Kidney glomerular epithelial cell (primary cell): ENCODE data around the gene NBAS.
A peak's percentile ranks its signal among the peaks of the same experiment; 100 is the strongest.

Source experiments
- DNase-seq: peaks from one replicate; lab custom pipeline; 2025; lab: John Stamatoyannopoulos, UW

The NBAS gene

DNA sequence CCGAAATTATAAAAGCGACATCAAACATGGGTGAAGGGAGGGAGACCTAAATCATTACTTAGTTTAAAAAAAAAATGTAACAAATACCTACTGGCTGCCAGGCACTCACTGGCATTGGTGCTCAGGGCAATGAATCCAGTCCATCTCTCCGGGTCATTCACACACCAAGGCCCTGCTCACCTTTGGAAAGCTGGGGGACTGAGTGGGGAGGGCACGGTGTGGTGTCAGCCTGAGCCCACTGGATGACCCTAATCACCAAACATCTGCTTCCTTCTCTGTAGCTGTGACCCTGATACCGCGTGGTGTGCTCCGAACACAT is 30.2 kb upstream of the NBAS start:
- DNase-seq, result peak; percentile 68

DNA sequence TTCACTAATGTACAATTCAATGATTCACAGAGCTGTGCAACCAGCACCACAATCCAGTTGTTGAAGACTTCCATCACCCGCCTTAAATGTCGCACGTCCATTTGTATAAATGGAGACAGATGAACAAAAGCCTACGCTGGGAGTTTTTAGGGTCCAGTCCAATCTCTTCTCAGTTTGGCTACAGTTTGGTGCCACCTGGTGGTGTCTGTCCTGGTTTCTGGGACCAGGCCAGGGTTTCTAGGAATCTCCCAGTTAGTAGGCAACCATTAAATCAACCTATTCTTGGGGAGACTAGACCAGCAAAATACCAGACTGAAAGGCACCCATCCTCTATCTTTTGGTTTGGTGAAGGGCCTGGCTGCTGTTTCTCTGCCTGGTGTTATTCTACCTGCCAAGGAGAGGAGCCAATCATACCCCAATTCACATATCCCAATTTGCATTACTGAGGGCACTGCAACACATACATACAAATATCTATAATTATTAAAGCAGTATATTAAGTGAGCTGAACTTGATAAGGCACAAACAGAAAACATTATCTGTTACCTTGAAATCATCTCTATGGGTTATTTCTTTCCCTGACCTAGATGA is 27.3 kb upstream of the NBAS start:
- peak; percentile 56 for DNase-seq

DNA sequence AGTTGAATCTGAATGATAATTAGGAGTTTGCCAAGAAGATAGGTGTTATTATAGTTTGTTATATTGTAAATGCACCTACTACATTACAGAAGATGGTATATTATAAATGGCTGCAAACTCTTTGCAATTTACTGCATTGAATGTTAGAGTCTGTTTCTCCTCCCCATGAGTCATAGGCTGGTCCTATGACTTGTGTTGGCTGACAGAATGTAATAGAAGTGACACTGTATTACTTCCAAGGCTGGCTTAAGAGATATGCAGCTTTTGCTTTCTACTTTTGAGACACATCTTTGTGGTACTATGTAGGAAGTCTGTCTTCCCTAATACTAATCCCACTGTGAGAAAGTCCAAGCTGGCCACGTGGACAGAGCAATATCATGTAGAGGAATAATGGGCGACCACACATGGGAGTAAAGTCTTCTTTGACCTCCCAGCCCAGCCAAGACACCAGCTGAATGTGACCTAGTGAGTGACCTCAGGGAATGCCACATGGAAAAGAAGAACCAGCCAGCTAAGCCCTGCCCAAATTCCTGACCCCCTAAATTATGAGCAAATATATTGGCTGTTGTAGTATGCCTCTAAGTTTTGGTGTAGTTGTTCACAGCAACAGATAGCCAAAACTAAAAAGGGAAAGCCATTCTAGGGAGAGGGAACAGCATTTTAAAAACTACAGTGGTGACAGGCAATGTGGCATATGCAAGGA is 23.8 kb upstream of the NBAS start:
- no peak for DNase-seq

DNA sequence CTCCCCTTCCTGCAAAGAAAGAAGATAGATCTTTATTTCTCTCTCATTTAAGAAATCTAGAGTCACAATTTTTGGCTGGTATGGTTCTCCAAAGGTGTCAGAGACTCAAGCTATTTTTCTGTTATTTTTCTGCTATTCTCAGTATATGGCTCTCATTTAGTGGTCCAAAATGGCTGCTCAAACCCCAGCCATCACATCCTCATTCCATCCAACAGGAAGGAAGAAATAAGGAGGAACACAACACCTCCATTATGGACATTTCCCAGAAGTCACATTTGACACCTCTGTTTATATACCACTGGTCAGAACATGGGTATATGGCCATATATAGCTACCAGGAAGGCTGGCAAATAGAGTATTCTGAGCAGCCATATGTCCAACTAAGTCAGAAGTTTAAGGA is 23.2 kb upstream of the NBAS start:
- DNase-seq, result no peak

DNA sequence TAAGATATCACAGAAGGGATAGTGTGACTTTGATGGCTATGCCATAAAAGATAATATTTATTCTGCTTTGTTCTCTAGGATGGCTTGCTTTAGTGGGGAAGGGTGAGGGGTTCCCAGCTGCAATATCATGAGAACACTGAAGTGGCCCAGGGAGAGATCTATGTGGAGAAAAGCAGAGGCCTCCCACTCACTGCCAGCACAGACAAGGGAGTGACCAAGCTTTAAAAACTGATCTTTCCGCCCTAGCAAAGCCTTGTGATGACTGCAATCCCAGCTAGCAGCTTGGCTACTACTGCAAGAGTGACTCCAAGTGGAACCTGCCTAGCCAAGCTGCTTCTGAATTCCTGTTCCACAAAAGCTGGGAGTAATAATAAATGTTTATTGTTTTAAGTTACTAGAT is 22.7 kb upstream of the NBAS start:
- no peak for DNase-seq

DNA sequence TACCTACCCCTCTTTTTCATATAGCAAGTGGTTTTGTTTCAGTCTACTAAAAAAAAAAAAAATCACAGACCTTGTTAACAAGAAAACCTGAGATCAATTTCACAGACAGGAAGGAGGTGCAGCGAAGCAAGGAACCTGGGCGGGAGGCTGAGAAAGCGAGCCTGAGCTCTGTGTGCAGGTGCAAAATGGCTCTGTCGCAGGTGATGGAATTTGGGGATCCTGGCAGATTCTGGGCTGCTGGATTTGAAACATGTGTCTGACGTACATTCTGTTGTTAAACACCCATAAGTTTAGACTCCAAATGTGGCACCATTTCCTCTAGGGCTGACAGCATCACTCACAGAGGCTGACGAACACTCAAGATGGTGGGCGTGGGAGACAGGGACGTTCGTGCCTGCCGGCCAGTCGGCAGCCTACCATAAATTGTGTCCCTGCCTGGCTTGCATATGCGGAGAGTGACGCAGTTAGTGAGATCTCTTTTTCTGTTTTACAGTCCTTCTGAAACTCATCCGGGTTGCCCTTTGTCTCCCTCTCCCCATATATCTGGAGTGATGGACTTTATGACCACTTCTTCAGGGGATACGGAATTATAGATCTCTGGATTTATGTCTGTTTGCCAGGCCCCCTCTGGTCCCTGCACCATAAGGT is 21.7 kb upstream of the NBAS start:
- DNase-seq, result no peak

DNA sequence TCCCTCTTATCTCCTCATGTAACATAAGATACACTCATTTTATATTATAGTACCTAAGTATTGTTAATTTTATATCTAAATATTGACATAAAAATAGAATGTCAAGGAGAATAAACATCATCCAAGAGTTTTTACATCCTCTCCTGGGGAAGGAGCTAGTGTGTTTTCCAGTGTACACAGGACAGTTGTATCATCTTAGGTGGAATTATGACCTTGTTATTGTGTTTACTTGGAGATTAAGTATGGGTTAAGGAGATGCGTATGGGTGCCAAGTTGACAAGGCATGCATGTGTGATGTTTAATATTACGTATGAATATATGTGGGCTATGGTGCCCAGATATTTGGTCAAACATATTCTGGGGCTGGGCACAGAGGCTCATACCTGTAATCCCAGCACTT is 19.3 kb upstream of the NBAS start:
- no peak for DNase-seq

DNA sequence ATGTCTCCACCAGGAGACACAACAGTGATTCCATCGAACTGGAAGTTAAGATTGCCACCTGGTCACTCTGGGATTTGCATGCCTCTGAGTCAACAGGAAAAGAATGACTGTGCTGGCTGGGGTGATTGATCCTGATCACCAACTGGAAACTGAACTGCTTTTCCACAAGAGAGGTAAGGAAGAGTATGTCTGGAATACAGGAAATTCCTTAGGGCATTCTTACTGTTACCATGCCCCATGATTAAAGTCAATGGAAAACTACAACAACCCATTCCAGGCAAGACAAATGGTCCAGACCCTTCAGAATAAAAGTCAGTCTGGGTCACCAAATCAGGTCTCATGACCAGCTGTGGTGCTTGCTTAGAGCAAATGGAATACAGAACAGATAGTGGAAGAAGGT is 18.5 kb upstream of the NBAS start:
- peak; percentile 48 for DNase-seq

DNA sequence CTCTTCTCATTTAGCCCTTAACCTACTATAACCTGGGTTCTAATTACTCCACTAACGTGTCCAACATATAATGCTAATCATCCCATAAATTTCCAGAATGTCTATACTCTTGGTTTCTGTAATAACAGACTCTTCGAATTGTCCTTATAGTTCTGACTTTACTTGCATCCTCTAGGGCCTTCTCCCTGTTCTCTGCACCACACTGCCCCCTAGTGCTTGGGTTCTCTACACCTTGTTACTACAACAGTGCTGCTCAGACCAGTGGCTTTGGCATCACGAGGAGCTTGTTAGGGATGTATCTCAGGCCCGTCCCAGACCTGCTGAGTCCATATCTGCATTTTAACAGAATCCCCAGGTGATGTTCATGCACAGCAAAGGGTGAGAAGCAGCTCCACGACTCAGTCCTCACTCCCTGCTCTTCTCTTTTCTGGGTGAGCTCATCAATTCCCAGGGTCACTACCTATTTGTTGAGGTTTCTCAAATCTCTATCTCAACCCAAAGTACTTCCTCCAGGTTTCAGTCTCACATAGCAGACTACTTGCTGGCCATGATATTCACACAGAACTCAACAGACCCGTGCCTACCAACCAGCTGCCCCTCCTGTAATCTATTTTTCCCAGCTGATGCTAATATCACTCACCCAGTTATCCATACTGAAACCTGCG is 16.1 kb upstream of the NBAS start:
- DNase-seq, result peak; percentile 84

DNA sequence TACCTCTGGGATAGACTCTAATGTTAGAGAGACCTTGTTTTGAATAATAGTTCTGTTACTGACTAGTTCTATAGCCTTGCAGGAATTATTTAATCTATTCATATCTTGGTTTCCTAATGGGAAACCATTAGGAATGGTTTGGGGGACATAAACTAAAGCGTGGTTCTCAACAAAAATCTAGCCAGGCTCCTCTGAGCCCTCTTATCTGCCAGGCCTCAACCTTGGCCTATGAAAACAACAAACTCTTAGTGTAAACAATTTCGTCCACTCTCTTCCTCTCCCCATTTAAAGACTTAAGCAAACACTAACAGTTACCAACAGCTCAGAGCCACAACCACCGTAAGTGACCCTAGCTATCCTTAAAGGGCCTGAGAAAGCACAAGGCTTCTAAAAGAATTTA is 10.6 kb upstream of the NBAS start:
- no peak for DNase-seq

DNA sequence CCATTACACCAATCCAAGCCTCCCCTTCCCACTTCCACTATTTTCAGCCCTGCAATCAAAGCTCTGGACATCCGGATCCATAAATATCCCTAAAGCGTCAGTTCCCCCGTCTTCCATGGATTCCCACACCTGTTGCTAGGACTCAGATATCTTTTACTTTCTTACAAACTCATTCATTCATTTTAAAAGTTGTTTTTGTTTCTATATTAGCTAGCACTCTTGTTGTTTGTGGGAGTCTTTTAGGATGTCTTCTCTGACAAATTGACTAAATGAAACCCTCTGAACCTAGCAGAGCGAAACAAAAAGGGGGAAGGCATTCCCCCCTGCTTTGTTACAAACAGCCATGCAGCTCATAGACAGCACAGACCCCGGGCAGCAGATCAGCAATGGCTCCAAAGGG is 9.0 kb upstream of the NBAS start:
- DNase-seq, result no peak

DNA sequence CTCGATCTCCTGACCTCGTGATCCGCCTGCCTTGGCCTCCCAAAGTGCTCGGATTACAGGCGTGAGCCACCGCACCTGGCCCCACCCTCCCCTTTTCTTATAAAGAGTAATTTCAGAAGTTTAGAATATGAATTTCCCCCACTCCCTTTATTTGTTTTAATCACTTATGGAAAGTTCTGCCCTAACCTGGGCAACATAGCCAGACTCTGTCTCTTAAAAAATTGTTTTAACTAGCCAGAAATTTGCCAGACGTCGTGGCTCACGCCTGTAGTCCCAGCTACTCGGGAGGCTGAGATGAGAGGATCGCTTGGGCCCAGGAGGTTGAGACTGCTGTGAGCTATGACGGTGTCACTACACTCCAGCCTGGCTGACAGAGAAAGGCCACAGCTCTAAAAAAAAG is 7.7 kb upstream of the NBAS start:
- DNase-seq, result no peak

DNA sequence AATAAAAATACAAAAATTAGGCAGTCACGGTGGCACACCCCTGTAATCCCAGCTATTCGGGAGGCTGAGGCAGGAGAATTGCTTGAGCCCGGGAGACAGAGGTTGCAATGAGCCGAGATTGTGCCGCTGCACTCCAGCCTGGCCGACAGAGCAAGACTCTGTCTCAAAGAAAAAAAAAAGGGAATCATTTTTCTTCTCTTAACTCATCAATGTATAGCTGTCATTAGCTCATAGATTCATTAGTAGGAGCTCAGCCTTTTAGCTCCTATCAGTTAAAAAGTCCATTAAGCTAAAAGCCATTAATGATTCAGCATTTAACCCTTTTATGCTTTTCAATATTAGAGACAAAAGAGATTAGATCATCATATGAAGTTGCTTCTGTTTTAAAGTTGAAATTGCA is 5.8 kb upstream of the NBAS start:
- no peak for DNase-seq

DNA sequence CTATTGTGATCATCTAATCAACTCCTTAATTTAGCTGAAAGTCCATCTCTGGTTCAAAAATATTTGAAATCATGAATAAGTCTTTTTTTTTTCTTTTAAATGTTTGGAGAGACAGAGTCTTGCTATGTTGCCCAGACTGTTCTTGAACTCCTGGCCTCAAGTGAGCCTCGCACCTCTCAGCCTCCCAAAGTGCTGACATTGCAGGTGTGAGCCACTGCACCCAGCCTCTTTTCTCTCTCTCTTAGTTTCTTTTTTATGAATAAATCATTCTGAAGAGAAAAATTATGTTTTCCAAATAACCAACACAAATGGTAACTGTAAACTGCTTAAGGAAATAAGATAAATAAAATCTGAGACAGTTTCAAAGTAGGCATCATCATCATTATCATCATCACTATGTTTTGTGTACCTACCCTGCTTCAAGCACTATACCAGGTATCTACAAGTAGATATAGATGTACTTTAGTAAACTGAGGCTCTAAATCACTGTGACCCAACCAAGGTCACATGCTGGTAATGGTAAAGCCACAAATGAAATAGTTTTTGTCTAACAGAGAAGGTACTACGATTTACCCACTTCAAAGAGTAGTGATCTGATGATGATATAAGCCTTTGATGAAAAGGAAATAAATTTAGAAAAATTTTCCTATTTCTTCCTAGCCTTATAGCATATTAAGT is 5.0 kb upstream of the NBAS start:
- DNase-seq, result no peak

DNA sequence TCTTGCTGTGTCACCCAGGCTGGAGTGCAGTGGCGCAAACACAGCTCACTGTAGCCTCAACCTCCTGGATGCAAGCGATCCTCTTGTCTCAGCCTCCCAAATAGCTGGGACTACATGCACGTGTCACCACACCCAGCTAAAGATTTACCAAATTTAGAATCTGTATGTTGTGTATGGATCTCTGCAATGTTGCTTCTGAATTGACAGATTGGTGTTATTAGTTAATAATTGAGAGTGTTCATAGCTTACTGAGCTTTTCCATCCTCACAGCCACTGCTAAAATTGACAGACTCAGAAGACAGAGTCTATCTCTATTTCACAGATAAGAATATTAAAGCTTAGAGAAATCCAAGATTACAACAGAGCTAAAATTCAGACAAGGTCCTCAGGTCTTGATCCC is 4.3 kb upstream of the NBAS start:
- DNase-seq, result no peak

DNA sequence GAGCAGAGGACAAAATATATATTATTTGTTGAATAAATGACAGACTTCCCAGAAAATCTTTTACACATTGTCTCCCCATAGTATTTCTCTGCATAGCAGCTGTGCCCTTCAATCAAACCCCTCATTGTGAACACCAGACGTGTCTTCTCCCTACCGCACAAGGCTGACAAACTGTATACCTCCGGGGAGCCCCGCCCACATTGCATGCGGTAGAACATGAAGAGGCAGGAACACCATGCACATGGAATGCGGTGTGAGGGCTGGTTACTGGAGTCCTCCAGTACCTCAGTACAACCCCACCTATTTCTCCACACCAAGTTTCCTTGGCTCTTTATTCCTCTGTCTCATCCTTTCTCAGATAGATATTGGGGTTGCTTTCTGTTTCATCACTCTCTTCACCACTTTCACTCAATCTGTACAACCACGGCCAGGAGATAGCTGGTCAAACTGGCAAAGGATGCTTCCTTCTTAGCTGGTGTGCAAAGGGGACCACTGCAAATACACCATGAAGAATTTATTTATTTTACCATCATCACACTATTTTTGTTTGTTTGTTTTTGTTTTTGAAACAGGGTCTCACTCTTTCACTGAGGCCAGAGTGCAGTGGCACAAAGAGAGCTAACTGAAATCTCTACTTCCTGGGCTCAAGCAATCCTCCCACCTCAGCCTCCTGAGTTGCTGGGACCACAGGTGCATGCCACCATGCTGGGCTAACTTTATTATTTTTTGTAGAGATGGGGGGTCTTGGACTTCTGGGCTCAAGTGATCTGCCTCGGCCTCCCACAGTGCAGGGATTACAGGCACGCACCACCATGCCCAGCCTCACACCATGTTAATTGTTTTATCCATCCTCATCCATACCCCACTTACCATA is 2.3 kb upstream of the NBAS start:
- no peak for DNase-seq

DNA sequence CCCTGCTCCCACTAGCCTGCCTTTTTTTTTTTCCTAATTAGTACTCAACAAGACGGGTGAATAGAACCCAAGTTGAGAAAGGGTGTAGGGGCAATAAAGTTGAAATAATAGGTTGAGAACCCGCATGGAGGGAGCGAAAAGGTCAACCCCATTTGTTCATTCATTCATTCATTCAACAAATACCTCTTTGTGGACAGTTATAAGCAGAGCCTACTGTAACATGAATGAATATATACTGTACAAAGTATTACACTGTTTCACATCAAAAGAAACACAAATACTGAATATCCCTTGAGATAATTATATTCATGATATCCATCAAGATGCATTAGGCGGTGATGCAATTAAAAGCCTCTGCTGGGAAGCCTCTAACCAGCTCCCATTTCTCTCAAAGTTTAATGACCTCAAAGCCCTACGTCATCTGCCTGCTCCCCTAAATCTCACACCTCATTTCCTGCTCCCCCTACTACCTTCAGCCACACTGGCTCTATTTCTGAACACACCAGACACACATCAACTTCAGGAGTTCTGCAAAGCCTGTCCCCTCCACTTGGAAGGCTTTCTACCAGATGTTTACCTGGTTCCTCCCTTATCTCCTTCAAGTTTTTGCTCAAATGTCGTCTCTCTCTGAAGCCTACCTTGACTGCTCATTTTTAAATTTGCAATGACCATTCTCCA is 1.4 kb upstream of the NBAS start:
- DNase-seq, result no peak

DNA sequence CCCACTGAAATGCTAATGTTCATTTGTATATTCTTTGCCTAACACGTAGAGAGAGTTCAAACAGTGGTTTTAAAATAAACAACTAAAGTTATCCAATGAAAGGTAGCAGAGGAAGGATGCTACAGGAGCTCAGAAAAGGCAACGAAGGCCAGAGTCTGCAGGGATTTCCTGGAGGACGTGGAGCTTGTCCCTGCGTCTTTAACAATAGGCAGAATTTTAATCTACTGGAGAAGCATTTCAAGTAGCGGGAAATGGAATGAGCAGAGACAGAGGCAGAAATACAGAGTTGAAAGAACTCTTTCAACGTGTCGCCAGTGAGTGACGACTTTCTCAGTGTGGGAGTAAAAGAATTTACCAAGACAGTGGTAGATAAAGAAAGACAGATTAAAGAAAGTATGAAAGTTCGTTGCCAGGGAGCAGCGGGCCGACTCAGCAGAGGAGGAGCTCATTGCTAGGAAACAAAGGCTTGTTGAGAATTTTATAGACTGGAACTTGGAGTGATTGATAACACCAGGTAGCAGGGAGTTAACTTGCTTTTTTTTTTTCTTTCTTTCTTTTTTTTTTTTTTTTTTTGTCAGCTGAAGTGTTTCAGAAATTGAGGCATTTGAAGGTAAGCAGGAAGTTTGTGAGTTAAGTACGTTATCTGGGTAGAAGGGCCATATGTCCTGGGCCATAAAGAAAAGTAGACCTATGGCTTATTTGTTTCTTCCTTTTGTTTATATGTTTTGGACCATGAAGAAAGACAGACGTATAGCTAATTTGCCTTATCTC is 625 bp upstream of the NBAS start:
- peak; percentile 92 for DNase-seq

DNA sequence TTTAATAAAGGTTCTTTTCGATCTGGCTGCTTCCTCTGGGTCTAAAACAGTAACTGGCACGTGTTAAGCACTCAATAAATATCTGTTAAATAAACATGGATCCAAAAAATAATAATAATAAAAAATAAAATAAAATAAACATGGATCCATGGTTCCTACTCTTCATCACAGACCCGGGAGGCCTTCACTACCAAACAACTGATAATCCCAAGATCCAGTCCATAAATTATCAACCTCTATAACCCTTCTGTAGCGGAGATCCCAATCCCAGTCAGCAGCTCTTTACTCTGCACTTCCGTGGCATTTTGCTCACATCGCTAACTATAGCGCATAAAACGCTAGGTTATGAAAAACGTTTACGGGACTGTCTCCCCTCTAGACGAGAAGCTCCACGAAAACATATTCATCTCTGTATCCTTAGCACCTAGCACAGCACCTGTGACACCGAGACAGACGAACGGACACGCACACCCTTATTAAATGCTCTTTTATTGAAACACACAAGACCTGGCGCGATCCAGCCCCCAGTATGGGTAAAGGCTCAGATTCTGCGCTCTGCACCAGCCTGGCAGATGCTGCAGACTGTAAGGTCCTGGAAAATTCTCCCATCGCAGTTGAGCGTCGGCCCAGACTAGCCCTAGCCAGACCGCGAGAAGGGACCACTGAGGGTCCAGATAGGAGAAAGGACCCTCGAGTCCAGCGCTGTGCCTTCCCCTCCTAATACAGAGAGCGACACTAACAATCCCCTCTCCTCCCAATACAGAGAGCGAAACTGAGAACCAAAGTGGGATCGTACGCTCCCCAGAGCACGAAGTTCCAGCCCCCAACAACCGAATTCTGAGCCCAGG is 770 bp downstream of the NBAS start:
- DNase-seq, result peak; percentile 48
